ENCODE data around the gene CADM2.

CADM2 gene

DNA sequence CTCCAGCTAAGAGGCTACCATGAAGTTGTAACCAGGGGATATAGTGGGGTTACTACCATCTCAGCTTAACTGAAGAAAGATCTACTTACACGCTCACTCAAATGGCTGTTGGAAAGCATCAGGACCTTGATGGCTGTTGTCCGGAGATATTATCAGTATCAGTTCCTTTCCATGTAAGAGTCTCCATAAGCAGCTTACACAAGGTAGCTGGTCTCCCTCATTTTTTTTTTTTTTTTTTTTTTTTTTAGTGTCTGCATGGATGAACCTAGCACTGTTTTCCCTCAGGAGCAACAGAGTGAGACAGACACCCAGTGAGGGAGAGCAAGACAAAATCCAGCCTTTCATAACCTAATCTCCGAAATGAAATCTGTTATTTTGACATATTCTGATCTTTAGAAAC is 230.9 kb downstream of the CADM2 start:
- no peak for DNase-seq (ENCODE audit: low read depth in 2 of 2)

DNA sequence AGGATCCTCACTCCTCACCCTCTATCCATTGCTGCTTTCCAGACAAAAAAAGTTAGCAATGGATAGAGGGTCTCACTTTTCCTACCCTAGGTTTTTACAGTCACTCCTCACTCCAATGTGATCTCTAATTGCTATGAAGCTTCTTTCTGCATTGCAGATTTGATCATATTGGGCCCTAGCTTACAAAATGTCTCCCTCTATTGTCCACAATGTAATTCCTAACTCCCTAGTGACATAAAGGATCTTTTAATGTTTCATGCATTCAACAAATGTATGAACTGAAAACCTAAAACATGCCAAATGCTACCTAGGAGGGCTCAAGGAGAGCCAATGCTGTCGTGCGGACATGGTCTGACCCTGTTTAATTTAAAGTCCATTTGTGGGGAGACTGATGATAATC is 234.8 kb downstream of the CADM2 start:
- no peak for DNase-seq (ENCODE audit: low read depth in 2 of 2)

DNA sequence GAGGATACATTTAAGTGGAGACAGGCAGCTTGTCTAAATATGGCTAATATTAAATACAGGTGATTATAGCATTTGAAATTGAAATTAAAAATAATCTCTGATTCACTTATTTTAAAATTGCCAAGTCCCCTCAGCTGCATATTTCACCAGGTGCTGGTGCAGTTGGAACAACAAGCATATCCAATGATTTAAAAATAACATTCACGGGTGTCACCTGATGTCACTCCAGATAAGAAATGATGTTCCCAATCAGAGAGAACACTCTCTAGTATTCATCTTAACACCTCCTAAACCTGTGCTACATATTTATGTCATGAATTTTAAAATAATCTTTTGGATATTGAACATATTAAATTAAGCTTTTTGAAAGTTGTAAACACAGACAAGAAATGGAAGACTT is 249.9 kb downstream of the CADM2 start:
- no peak for DNase-seq (ENCODE audit: low read depth in 2 of 2)

DNA sequence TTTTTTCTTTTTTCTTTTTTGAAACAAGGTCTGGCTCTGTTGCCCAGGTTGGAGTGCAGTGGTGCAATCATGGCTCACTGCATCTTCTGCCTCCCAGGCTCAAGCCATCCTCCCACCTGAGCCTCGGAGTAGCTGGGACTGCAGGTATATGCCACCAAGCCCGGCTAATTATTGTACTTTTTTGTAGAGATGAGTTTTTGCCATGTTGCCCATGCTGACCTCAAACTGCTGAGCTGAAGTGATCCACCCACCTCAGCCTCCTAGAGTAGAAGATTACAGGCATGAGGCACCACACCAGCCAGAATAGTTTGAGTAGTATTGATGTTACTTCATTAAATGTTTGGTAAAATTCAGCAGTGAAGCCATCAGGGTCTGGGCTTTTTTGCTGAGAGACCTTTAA is 251.8 kb downstream of the CADM2 start:
- no peak for DNase-seq (ENCODE audit: low read depth in 2 of 2)

DNA sequence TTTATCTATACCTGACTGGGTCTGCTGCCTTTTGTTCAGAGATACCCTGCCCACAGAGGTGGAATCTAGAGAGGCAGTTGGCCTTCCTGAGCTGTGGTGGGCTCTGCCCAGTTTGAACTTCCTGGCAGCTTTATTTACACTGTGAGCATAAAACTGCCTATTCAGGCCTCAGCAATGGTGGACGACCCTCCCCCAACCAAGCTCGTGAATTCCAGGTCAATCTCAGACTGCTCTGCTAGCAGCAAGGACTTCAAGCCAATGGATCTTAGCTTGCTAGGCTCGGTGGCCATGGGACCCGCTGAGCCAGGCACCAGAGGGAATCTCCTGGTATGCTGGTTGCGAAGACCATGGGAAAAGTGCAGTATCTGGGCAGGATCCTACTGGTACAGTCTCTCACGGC is 270.2 kb downstream of the CADM2 start:
- DNase-seq (ENCODE audit: low read depth in 2 of 2) = no peak

DNA sequence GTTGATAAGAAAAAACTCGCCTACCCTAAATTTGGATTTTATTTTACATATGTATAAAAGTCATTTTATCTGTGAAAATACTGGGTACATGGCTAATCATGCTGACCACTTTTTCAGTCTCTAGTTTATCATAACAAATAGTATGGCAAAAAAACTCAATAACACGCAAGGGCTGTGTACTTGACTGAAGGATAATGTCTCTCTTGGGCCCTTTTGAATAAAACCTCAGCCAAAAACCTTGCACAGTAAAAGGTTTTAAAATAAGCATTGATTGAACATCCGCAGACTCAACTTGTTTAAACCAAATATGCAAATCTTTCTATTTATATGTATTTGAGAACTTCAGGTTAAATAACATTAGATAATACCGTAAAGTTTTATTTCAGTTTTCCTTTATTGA is 285.3 kb downstream of the CADM2 start:
- no peak for DNase-seq (ENCODE audit: low read depth in 2 of 2)

DNA sequence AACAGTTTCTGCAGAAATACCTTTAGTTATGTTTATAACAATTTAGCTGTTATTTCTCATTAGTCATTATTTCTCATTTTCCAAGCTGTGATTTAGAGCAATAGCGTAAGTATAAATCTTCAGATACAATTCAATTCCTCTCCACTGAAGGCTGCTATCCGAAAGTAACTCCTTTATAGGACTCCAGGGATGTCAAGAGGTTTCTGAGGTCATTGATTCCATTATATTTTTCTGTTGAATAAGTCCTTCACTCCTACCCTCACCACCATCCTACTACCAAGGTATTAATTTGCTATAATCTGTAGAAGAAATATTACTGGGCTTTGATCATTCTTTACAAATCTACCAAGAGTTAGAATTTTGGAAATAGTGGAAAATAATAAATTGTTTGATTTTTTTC is 285.7 kb downstream of the CADM2 start:
- DNase-seq (ENCODE audit: low read depth in 2 of 2) = no peak

DNA sequence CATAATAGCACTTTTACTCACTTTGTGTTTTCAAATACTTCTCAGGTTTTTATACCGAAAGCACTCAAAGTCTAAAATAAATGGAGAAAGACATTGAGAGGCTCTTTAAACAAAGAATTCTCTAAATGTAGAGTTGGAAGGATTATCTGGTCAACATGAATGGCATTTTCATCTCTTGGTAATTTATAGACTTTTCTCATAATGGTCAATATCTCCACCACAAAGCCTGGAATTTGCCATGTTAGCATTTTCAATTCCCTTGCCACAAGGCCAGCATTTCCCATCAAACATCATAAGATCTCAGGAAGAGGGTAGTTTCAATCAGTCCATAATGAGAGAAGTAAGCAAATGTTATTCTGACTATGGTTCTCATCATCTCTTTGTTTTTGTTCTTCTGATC is 293.0 kb downstream of the CADM2 start:
- DNase-seq (ENCODE audit: low read depth in 2 of 2) = no peak

DNA sequence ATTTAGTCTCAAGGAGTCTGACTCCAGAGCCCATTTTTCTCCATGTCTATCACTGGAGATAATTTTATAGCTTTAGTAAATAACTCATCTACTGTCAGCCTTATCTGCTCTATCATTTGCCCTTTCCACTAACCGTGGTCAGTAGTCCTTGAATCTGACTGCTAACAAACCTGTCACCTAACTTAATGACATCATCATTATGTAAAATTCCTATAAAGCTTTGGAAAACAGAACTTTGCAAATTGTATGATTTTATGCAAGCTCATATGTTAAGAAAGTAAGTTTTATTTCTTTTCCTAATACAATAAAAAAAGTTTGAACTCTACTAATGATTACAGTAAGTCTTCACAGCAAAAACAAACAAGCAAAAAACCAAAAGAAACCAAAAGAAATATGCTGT is 293.9 kb downstream of the CADM2 start:
- DNase-seq (ENCODE audit: low read depth in 2 of 2) = no peak

DNA sequence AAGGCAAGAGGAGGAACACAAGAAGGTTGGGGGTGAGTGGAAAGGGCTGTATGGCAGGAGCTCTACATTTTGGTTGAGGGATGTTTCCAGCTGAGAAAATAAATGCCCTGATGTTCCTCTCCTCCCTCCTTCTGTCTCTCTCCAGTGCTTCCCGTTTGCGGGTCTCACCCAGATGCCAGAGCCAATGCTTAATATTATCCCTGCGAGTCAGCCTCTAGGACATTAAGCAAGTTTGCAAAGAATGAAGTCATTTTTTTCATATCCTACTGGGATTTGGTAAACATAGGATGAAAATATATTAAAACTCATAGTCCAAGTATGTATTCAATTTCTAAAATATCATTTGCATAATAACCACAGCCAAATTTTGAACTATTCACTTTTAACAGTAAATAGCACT is 295.9 kb downstream of the CADM2 start:
- DNase-seq (ENCODE audit: low read depth in 2 of 2) = no peak

DNA sequence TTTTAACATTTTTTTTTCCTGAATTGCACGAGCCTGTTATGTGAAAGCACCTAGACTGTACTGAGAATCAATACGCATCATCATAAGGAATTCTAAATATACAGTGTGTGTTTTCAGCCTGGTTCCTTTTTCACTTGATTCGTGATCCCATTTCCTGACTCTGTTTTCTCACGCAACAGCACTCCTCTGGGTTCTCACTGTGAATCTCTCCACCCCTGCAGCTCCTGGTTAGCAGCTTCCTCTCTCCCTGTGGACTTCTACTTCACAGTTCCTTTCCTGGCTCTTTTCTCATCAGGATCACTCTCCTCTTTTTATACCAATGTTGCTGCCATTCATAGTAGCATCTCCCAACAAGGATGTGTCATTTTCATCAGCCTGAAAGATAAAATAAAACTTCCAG is 297.2 kb downstream of the CADM2 start:
- no peak for DNase-seq (ENCODE audit: low read depth in 2 of 2)

DNA sequence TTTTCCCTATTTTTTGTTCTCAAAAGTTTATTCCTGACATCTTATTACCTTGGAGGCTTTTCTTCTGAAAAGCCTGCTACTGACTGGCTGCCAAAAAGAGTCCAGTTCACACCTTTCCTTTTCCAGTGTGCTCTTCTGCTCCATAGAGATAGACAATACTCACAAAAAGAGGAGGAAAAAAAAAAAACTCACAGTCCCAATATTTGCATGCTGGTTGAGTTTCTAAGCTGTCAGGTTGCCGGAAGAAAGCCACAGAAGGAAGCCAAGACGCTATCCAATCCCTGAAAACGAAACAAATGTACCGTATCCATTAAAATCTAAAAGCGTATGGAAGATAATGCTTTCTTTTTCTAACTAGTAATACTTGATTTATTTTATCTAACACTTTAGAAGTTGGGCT is 299.5 kb downstream of the CADM2 start:
- DNase-seq (ENCODE audit: low read depth in 2 of 2) = no peak

DNA sequence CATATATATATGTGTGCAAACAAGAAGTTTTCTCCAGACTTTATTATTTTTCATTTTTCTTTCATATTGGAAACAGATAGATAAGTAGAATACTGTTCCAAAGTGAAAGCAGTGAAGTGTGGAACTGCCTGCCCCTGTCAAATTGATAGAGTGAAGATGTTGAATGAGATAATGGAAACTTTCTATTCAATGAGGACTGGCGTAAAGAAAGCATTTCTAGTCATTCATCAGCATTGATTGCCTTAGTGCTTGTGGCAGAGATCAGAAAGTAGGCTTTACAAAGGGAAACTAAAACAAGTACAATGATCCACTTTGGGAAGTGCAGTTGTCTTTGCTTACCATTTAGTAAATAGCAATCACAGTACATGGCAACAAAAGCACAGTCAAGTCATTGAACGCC is 300.0 kb downstream of the CADM2 start:
- no peak for DNase-seq (ENCODE audit: low read depth in 2 of 2)

DNA sequence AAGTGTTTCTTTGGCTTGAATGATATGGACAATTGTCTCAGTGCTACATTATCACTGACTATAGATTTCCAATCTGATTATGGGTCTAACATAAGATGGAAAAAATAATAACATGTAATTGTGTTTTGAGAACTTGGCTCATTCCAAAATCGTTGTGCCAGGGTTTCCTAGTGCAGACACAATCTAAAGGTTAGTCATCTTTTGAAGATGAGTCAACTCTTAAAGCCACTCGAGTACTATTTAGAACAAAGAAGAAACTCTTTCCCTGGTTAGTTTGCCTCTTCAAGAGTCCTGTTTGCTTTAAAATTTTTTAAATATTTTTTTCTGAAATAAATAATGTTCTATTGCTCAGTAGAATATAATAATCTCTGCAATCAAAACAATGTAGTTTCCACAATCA is 301.0 kb downstream of the CADM2 start:
- DNase-seq (ENCODE audit: low read depth in 2 of 2) = no peak

DNA sequence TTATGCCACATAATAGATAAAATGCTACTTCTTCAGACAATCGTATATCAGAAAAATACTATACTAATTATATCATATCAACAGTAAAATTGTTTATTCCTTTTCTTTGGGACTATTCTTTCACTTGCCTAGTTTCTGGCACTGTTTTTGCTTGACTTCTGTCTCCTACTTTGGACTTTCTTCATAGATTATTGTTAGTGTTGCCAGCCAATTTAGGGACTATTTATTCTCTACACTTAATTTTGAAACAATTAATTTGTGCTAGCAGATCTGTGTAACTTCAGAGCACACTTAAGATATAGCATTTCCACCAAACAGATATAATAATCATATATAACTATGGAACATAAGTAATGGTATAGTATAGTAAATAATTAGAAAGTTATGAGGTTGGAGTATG is 305.6 kb downstream of the CADM2 start:
- no peak for DNase-seq (ENCODE audit: low read depth in 2 of 2)

DNA sequence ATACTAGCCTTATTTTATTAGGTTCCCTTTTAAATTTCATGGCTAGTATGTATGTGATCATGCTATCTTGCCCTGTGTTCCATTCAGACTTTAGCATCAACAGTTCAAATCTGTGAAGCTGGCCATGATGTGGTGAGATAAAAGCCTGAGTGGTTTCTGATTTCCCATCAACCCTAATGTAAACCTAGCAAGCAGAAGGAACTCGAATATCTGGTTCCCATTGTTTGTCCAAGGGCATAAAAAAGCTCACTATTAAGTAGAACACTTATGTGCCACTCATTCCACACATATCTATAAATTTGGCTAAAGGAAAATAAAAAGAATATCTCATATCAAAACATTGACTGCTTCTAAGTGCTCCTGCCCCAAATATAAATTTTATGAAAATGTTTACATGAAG is 311.7 kb downstream of the CADM2 start:
- no peak for DNase-seq (ENCODE audit: low read depth in 2 of 2)

DNA sequence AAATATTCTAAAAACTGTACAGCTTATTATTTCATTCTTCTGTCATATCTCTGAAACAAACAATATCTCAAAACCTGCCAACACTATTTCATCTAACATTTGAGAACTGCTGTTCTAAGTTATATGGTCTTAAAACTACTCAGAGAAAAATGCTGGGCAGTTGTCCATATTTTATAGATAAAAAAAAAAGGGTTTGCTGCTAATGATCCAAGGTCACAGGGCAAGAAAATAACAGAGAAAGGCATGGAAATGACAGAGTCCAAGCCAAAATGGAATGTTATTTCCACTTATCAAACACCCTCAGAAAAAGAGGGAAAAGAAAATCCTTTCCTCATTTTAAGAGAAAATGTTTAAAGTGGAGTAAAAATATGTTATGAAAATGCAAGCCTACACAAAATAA is 313.1 kb downstream of the CADM2 start:
- DNase-seq (ENCODE audit: low read depth in 2 of 2) = no peak

DNA sequence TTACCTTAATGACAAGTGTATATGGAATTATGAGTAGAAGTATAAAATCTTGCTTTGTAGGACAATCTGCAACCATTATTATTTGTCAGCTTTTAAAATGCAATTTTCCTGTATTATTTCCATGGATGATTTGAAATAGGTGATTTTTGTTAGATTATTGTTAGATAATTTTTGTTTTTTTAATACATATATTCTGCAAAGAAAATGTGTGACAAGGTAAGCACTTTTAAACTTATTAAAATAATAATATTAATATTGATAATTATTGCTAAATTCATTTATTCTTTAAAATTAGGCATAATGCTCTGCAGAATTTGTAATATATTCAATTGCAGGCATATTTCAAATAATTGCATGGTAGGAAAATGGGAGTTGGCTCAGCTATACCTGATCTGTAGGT is 329.5 kb downstream of the CADM2 start:
- DNase-seq (ENCODE audit: low read depth in 2 of 2) = no peak

DNA sequence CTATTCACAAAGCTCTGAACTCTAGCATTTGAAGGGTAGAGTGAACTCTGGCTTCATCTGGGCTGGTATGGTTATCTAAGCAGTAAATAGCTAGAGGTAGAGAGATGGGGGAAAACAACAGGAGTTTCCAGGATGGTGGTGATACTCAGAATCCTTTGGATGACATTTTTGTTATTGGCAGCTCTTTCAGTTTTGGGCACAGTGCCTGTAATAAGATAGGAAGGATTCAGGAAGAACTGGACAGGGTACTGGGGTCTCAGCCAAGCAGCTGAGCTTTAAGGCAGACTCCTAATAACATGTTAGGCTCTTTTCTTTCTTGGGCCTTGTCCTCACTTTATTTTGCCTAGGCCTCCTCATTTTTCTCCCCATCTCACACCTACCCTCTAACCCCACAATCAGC is 338.5 kb downstream of the CADM2 start:
- DNase-seq (ENCODE audit: low read depth in 2 of 2) = no peak

DNA sequence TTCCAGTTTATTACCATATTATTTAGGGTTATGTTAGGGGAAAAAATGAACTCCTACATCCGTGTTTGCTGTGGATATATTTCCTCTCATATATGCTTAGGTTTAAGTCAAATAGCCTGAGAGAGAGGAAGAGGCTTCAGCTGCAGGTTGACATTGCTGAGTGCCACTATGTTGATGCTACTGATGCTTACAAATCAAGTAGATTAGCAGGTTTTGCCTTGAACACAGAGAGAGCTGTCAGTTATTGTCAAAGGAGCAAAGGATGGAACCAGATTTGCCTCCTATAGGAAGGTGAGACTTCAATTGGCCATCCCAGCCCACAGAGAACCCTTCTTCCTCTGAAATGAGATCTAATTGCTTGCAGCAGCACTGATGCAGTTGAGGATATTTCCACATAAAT is 339.2 kb downstream of the CADM2 start:
- DNase-seq (ENCODE audit: low read depth in 2 of 2) = no peak

DNA sequence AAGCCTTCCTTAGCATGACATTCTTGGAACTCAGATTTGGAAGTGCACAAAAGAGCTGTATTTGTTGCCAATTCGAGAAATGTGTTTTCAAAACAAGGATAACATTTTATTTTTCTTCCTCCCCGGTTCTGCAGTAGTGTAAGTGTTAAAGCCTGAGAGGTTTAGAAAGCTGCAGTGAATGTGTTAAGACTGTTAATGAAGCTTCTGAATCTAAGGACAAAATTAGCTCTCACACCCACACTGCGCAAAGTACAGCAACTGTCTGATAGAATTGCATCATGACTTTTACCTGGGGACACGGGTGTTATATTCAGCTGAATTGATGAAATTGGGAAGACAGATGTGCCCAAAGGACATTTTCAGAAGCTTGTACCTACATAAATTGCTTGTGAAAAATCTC is 344.4 kb downstream of the CADM2 start:
- no peak for DNase-seq (ENCODE audit: low read depth in 2 of 2)

DNA sequence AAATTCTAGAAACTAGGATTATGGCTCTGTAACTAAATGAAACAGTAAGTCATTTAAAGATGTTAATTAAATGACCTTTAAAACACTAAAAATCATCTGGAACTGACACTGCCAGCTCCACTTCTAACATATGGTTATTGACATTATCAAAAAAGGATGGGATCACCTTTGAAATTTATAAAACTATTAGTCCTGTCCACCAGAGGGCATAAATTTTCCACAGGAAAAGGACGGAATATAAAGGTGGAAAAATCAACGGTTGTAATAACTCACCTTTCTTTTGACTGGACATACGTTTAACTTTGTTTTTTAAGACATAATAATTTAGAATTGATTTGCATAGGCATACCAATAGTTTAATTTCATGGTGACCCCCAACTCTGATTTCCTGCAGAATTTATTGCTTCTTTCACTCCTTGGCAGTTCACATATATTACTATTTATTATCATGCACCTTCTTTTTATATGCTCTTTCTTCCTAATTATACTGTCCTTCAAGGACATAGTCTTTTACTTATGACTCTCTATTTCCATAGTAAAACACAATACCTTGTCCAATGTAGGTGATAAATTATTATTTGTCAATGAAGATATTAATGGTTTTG is 345.7 kb downstream of the CADM2 start:
- no peak for DNase-seq (ENCODE audit: low read depth in 2 of 2)

DNA sequence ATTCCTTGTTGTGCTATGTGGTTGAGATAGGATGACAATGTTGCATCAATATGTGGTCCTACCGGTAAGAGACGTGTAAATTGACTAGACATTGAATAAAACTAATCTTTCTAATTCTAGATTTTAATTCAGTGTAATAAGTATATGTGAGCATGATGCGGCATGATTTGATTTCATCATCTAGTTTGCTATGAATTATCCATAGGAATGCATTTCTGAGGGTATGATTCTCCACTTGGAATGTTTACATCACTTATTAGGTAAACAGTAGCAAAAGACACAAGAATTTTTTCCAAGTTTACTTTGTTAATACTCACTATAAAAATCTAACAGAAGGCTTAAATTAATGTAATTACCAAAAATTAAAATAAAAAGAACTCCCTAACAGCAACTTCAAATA is 353.5 kb downstream of the CADM2 start:
- no peak for DNase-seq (ENCODE audit: low read depth in 2 of 2)

DNA sequence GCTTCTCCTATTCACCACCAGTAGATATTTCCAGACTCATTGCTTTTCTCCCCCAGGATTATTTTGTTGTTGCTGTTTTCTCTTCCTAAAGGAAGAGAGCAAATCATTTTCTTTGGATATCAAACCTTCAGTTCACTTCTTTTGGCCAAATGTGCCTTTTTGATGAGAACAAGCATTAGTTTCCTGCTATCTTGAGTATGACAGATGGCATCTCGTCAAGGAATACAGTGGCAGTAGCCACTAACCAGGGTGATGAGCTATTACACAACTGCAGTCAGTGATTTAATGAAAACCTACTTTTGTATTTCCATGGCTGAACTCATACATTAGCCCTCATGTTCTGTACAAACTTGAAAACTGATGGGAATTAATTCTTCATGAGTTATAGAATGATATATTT is 354.6 kb downstream of the CADM2 start:
- no peak for DNase-seq (ENCODE audit: low read depth in 2 of 2)

DNA sequence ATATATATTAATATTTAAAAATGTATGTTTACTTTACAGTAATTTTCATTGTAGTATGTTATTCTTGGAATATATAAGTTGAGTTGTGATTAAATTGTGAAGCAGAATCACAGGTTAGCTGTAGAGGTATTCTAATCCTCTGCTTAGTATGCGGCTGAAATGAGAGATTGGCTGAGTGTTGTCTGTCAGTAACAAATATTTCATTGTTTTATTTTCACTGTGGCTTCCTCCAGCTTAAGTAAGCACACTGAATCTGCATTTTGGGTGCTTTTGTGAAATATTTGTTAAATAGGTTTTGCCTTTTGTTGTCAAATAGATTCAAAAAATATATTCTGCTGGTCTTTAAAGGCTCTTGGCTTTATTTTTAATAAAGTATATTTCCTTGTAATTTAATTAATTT is 357.5 kb downstream of the CADM2 start:
- DNase-seq (ENCODE audit: low read depth in 2 of 2) = no peak
